ENCODE results near the gene RASSF9.

The RASSF9 gene

DNA sequence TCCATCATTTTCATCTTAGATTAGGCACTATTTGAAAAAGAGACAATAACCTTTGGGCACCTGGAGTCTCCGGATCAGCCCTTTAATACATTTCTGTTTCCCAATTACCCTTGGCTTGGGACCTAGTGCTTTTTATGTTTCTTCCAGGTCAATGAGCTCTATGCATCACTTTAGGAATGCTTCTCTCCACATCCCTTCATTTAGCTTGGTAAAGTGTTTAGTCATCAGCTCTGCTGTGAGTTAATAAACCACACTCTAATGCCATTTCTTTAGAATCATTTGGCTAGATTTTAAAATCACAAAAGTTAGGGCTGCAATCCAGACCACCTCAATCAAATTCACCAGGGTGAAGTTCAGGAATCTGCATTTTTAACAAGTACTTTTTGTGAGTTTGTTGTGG, 41.7 kb downstream of the RASSF9 start:
- TF ChIP-seq, protein P1, sequence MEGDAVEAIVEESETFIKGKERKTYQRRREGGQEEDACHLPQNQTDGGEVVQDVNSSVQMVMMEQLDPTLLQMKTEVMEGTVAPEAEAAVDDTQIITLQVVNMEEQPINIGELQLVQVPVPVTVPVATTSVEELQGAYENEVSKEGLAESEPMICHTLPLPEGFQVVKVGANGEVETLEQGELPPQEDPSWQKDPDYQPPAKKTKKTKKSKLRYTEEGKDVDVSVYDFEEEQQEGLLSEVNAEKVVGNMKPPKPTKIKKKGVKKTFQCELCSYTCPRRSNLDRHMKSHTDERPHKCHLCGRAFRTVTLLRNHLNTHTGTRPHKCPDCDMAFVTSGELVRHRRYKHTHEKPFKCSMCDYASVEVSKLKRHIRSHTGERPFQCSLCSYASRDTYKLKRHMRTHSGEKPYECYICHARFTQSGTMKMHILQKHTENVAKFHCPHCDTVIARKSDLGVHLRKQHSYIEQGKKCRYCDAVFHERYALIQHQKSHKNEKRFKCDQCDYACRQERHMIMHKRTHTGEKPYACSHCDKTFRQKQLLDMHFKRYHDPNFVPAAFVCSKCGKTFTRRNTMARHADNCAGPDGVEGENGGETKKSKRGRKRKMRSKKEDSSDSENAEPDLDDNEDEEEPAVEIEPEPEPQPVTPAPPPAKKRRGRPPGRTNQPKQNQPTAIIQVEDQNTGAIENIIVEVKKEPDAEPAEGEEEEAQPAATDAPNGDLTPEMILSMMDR (IDR thresholded peaks at IDR 0.05; ENCODE audit: low read depth, low read length, missing control alignments): no peak
- no peak for DNase-seq (ENCODE audit: low read depth)
- H3K4me3 ChIP-seq (ENCODE audit: low read depth, low read length): no peak overlapping the region

DNA sequence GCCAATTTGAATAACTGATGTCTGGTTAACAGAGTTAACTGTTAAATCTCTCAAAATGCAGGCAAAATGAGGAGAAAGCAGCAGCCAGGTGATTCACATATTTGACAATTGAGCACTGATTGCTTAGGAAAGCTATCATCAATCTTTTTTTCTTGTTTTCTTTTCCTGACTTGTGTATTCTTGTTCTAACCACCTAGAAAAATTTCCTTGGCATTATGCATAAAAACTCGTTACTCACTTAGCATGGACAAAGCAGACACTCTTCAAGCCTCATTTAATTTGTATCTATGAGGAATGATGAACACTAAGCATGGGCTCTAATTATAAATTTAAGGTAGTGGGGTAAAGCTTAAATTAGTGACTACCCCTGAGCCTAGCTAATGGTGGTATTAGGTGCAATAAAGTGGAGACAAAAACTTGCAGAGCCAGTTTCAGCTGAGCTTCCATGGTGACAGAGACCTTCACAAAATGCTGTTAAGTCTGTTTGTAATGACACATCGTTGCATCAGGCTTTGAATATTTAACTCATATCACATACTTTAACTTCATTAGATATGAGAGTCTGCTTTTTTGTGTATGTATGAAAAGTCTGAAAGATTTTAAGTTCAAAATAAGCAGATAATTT, 52.0 kb downstream of the RASSF9 start:
- TF ChIP-seq, protein P1 (IDR thresholded peaks at IDR 0.05; ENCODE audit: low read depth, low read length, missing control alignments): no peak
- no peak for DNase-seq (ENCODE audit: low read depth)
- no peak overlapping the region for H3K4me3 ChIP-seq (ENCODE audit: low read depth, low read length)

DNA sequence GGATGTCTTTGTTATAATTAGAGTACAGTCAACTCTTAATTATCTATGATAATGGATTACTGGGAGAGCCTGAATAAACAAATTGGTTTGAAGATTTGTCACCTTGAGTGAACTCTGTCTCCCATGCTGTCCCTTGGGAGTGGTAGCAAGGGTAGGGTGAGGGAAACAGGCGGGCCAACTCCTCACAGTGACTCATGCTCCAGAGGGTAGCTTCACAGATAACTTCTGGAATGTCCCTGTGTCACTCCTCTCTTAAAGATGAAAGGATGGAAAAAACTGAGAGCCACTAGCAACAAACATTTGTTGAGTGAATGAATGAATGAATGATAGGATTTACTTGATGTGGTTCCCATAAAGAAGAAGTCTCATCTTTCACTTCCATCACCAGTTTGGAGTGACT, 53.5 kb downstream of the RASSF9 start:
- no peak for DNase-seq (ENCODE audit: low read depth)
- no peak overlapping the region for H3K4me3 ChIP-seq (ENCODE audit: low read depth, low read length)
- TF ChIP-seq, protein P1 (IDR thresholded peaks at IDR 0.05; ENCODE audit: low read depth, low read length, missing control alignments): no peak

GRCh38 chr12:85781766-85782165, 54.4 kb downstream of the RASSF9 start:
- TF ChIP-seq, protein P1 (IDR thresholded peaks at IDR 0.05; ENCODE audit: low read depth, low read length, missing control alignments): no peak
- DNase-seq (ENCODE audit: low read depth): no peak
- no peak overlapping the region for H3K4me3 ChIP-seq (ENCODE audit: low read depth, low read length)

GRCh38 chr12:85779768-85780167, 56.4 kb downstream of the RASSF9 start:
- H3K4me3 ChIP-seq (ENCODE audit: low read depth, low read length): no peak overlapping the region
- TF ChIP-seq, protein P1 (IDR thresholded peaks at IDR 0.05; ENCODE audit: low read depth, low read length, missing control alignments): no peak
- DNase-seq (ENCODE audit: low read depth): no peak

DNA sequence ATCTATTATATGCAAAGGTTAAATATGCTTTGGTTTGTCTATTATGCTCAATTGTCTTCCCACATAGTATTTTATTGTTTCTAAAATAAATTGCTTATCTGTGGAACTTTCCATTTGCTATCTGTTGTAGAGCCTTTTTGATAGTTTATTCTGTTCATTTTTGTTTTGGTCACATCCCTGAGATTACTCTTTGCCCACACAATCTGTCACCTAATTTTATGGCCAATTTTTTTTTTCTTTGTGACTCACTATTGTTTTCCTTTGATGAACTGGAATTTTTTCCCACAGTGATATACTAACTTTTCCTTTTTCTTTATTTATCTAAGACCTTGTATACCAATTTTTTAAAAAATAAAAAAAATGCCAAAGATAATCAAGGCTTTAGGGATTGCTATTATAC, 61.1 kb downstream of the RASSF9 start:
- no peak for DNase-seq (ENCODE audit: low read depth)
- H3K4me3 ChIP-seq (ENCODE audit: low read depth, low read length): no peak overlapping the region
- TF ChIP-seq, protein P1 (IDR thresholded peaks at IDR 0.05; ENCODE audit: low read depth, low read length, missing control alignments): no peak

- no peak overlapping the region for H3K4me3 ChIP-seq (ENCODE audit: low read depth, low read length)
- TF ChIP-seq, protein P1 (IDR thresholded peaks at IDR 0.05; ENCODE audit: low read depth, low read length, missing control alignments): no peak
- DNase-seq (ENCODE audit: low read depth): no peak
Observed at GRCh38 chr12:85765453-85765869, 70.7 kb downstream of the RASSF9 start.

Data from GM12864 (cell line).